IMR-90 (cell line): Measurements from ENCODE around the gene CYREN. TPM values are rescaled to one million over a fixed set of nuclear protein-coding genes. Genes with fewer than 3 reads are reported as not detected.
"Not testable (repeated sequence)": the region's sequence is repeated elsewhere in the genome, so short reads cannot be mapped to it uniquely, and the experiment has no call there.

Experiments
- ATAC-seq: fragments of 200-7000 bp; cut with Tn5 transposase; 2 replicates; pipeline ENCODE4 v1.9.1; 2020; ENCODE audit warnings: low read depth, mild to moderate bottlenecking, moderate library complexity
- BruUV-seq: library from RNA; stranded (reverse); fragments of 400-500 nt; replicated peaks from 2 replicates; lab custom pipeline; 2021; lab: Mats Ljungman, UMichigan
- CTCF ChIA-PET: fragments of 300-600 bp; formaldehyde crosslinking; extraction: SDS; loops from one replicate; lab custom pipeline; 2021; ENCODE audit warnings: antibody characterized with exemption; lab: Yijun Ruan, JAX
- POLR2A ChIA-PET: fragments of 300-600 bp; sonication (Branson Sonifier 250); formaldehyde crosslinking; loops from one replicate; lab custom pipeline; 2022; ENCODE audit warnings: antibody characterized with exemption; ENCODE audit not compliant: unreplicated experiment; lab: Charles Lee
- DNase-seq: peaks from one replicate; pipeline ENCODE4 v3.0.0; 2013
- H2AFZ ChIP-seq: replicated peaks from 2 replicates; pipeline ENCODE3; 2013; ENCODE audit warnings: low read length, mild to moderate bottlenecking; ENCODE audit not compliant: poor library complexity
- H2AK5ac ChIP-seq: 2 replicates; pipeline ENCODE4 v1.6.1; 2013; ENCODE audit warnings: low read depth, low read length, inconsistent platforms
- H2AK9ac ChIP-seq: replicated peaks from 2 replicates; pipeline ENCODE3; 2013; ENCODE audit warnings: mild to moderate bottlenecking, low read depth, low read length, moderate library complexity; ENCODE audit not compliant: poor library complexity
- H2BK120ac ChIP-seq: 2 replicates; pipeline ENCODE4 v1.6.1; 2013; ENCODE audit warnings: low read depth, low read length, inconsistent platforms
- H2BK15ac ChIP-seq: 3 replicates; pipeline ENCODE4 v1.6.1; 2013; ENCODE audit warnings: low read depth, low read length, inconsistent platforms
- H2BK20ac ChIP-seq: 2 replicates; pipeline ENCODE4 v1.6.1; 2013; ENCODE audit warnings: low read depth, mild to moderate bottlenecking, inconsistent platforms, low read length, moderate library complexity
- H2BK5ac ChIP-seq: 2 replicates; pipeline ENCODE4 v1.6.1; 2013; ENCODE audit warnings: mild to moderate bottlenecking, low read depth, low read length, inconsistent platforms; ENCODE audit not compliant: poor library complexity, severe bottlenecking
- H3K14ac ChIP-seq: replicated peaks from 2 replicates; pipeline ENCODE4 v1.6.1; 2013; ENCODE audit warnings: low read depth, low read length, inconsistent platforms
- H3K18ac ChIP-seq: 2 replicates; pipeline ENCODE4 v1.6.1; 2013; ENCODE audit warnings: low read depth, low read length, control low read depth
- H3K23ac ChIP-seq: 2 replicates; pipeline ENCODE4 v1.6.1; 2013; ENCODE audit warnings: low read depth, low read length, inconsistent platforms
- H3K27ac ChIP-seq: 2 replicates; pipeline ENCODE4 v1.5.1; 2013; ENCODE audit warnings: mild to moderate bottlenecking, control low read depth, low read length; ENCODE audit not compliant: insufficient read depth
- H3K27me3 ChIP-seq: 2 replicates; pipeline ENCODE4 v1.6.1; 2013; ENCODE audit warnings: low read length; ENCODE audit not compliant: control insufficient read depth, insufficient read depth
- H3K36me3 ChIP-seq: 2 replicates; pipeline ENCODE4 v1.6.1; 2013; ENCODE audit warnings: low read length, mixed read lengths; ENCODE audit not compliant: control insufficient read depth, insufficient read depth
- H3K4ac ChIP-seq: 2 replicates; pipeline ENCODE4 v1.6.1; 2013; ENCODE audit warnings: low read depth, low read length, inconsistent platforms
- H3K4me1 ChIP-seq: 2 replicates; pipeline ENCODE4 v1.6.1; 2013; ENCODE audit warnings: low read length, mixed read lengths; ENCODE audit not compliant: control insufficient read depth, insufficient read depth
- H3K4me2 ChIP-seq: 2 replicates; pipeline ENCODE4 v1.6.1; 2013; ENCODE audit warnings: low read depth, mild to moderate bottlenecking, control low read depth, low read length, moderate library complexity
- H3K4me3 ChIP-seq: 2 replicates; pipeline ENCODE4 v1.5.1; 2013; ENCODE audit warnings: low read depth, mild to moderate bottlenecking, control low read depth, low read length, moderate library complexity; ENCODE audit not compliant: insufficient read depth
- H3K56ac ChIP-seq: 2 replicates; pipeline ENCODE4 v1.6.1; 2013; ENCODE audit warnings: low read length, inconsistent platforms; ENCODE audit not compliant: insufficient read depth; ENCODE audit errors: extremely low read depth
- H3K79me1 ChIP-seq, 2 experiments: 2 replicates each; pipeline ENCODE4 v1.6.1; 2013; ENCODE audit warnings: low read length in 2 of 2, inconsistent platforms in 1 of 2, low read depth in 1 of 2
- H3K9ac ChIP-seq: 2 replicates; pipeline ENCODE4 v1.6.1; 2013; ENCODE audit warnings: low read depth, low read length, control low read depth
- H3K9me1 ChIP-seq: 2 replicates; pipeline ENCODE4 v1.6.1; 2013; ENCODE audit warnings: low read length, inconsistent platforms; ENCODE audit not compliant: insufficient read depth
- H3K9me3 ChIP-seq: 2 replicates; pipeline ENCODE4 v1.6.1; 2013; ENCODE audit warnings: low read length; ENCODE audit not compliant: control insufficient read depth, insufficient read depth
- H4K20me1 ChIP-seq: 2 replicates; pipeline ENCODE4 v1.6.1; 2013; ENCODE audit warnings: low read length, inconsistent platforms; ENCODE audit not compliant: insufficient read depth
- H4K5ac ChIP-seq: 2 replicates; pipeline ENCODE4 v1.6.1; 2013; ENCODE audit warnings: mild to moderate bottlenecking, low read depth, low read length, control low read depth
- H4K8ac ChIP-seq, 2 experiments: 2 replicates each; pipeline ENCODE4 v1.6.1; 2013; ENCODE audit warnings: low read depth in 2 of 2, low read length in 2 of 2, control low read depth in 1 of 2, inconsistent platforms in 1 of 2
- H4K91ac ChIP-seq: 2 replicates; pipeline ENCODE4 v1.6.1; 2013; ENCODE audit warnings: low read depth, low read length, inconsistent platforms; ENCODE audit not compliant: insufficient read depth
- FOS ChIP-seq: fragments of 150-350 bp; IDR thresholded peaks from 2 replicates; pipeline ENCODE4 v1.6.1; 2016; ENCODE audit warnings: low read depth, low read length
- MXI1 ChIP-seq: IDR thresholded peaks from 2 replicates; pipeline ENCODE4 v1.6.1; 2012; ENCODE audit warnings: low read depth, mild to moderate bottlenecking, low read length, moderate library complexity, borderline replicate concordance
- RCOR1 ChIP-seq: IDR thresholded peaks from 2 replicates; pipeline ENCODE4 v1.6.1; 2012; ENCODE audit warnings: mild to moderate bottlenecking, low read length, improper control_type of control experiment; ENCODE audit not compliant: insufficient replicate concordance
- RFX5 ChIP-seq: IDR thresholded peaks from 2 replicates; pipeline ENCODE4 v1.8.0; 2012; ENCODE audit warnings: low read depth, mild to moderate bottlenecking, low read length, moderate library complexity
- USF2 ChIP-seq: fragments of 150-350 bp; IDR thresholded peaks from 2 replicates; pipeline ENCODE4 v1.6.1; 2017; ENCODE audit warnings: mild to moderate bottlenecking, antibody characterized with exemption, low read length, low read depth
- WGBS, 2 experiments: methylation state at CpG; one replicate each; pipeline versions ENCODE4 v1.1.5 to v1.1.7; 2013; ENCODE audit warnings: missing lambda C conversion rate in 2 of 2; ENCODE audit not compliant: insufficient read length in 1 of 2; ENCODE audit errors: extremely low coverage in 2 of 2; 5-methylcytosine and 5-hydroxymethylcytosine counted together
- dilution Hi-C: fragments of 300-500 bp; cut with HindIII; formaldehyde crosslinking; loops from one replicate; pipeline ENCODE4 v1.14.3; 2018; ENCODE audit warnings: low sequenced_read_pairs; ENCODE audit not compliant: unreplicated experiment
- in situ Hi-C: fragments of 300-500 bp; cut with MboI; formaldehyde crosslinking; loops from 3 replicates; pipeline ENCODE4 v1.14.3; 2019; ENCODE audit warnings: low sequenced_read_pairs, inconsistent platforms, mixed read lengths
- intact Hi-C: fragments of 100-400 bp; cut with micrococcal nuclease; formaldehyde crosslinking; loops from 2 replicates; pipeline ENCODE4 v1.10.0; 2022
- polyA plus RNA-seq, 3 experiments: library from polyadenylated mRNA; depleted of rRNA; stranded (reverse); fragments of >200 nt; gene quantifications; 2 replicates each; pipeline ENCODE4 v1.2.3, GENCODE V29; 2012; ENCODE audit warnings: low replicate concordance in 1 of 3
- total RNA-seq: library from RNA; depleted of rRNA; stranded (reverse); fragments of >200 nt; gene quantifications from 2 replicates; pipeline ENCODE4 v1.2.3, GENCODE V29; 2012

Gene CYREN
- total and polyA plus RNA-seq, 2 of the 4 experiments (the other 2 are of a cell fraction), result 26.5 to 29.2 TPM

GRCh38 chr7:135174941-135175340 is 4.4 kb upstream of the CYREN start:
- H2AK5ac ChIP-seq, result no peak overlapping the region
- no peak overlapping the region for H3K4me3 ChIP-seq
- H4K91ac ChIP-seq, result no peak overlapping the region
- POLR2A ChIA-PET, result interaction anchor here (0.6 kb wide), 1 partner anchor 453 kb away, joined by 3 read pairs; no protein-coding TSS in a partner anchor
- no peak overlapping the region for H3K56ac ChIP-seq
- H2AFZ ChIP-seq, result no peak overlapping the region
- H3K9me3 ChIP-seq, result peaks cover 10% of the 10 kb centered on the region
- H3K27me3 ChIP-seq, result no peaks in the 10 kb centered on the region
- H2AK9ac ChIP-seq, result no peak overlapping the region
- no peaks in the 10 kb centered on the region for H3K9me1 ChIP-seq
- H4K20me1 ChIP-seq, result no peaks in the 10 kb centered on the region
- H3K36me3 ChIP-seq, result 0 out of 2 replicates have a peak, but pooled peaks cover 2% of the 10 kb centered on the region
- H3K23ac ChIP-seq, result no peak overlapping the region
- no peak overlapping the region for H2BK20ac ChIP-seq
- H4K5ac ChIP-seq, result no peak overlapping the region
- no peak overlapping the region for H4K8ac ChIP-seq
- TF ChIP-seq USF2 (no peak), FOS (no peak), RFX5 (no peak), MXI1 (no peak), RCOR1 (no peak)
- no peaks in the 10 kb centered on the region for H3K4me1 ChIP-seq
- dilution Hi-C loops, result no loop called here
- H3K18ac ChIP-seq, result no peak overlapping the region
- H3K9ac ChIP-seq, result no peak overlapping the region
- BruUV-seq, result no TSS peak
- H3K79me1 ChIP-seq, result peaks cover under 1 to 1% of the 10 kb centered on the region in 2 experiments; a peak in 1 of 4 replicates
- no peak overlapping the region for H3K14ac ChIP-seq
- DNase-seq, result no peak
- no peak overlapping the region for H3K4ac ChIP-seq
- intact Hi-C loops, result no loop called here
- in situ Hi-C loops, result no loop called here
- H2BK120ac ChIP-seq, result no peak overlapping the region
- no peak for ATAC-seq
- H2BK15ac ChIP-seq, result no peak overlapping the region
- no peak overlapping the region for H2BK5ac ChIP-seq
- WGBS, 2 experiments, result no CpG with 5 or more reads among the region's 7 CpGs
- no peak overlapping the region for H3K4me2 ChIP-seq
- no peak overlapping the region for H3K27ac ChIP-seq
- CTCF ChIA-PET, result no interaction called here

- H3K27ac ChIP-seq, H2BK15ac ChIP-seq, H3K4me1 ChIP-seq, H3K4me3 ChIP-seq, H3K4ac ChIP-seq, BruUV-seq, H2BK5ac ChIP-seq, dilution Hi-C loops, H3K56ac ChIP-seq, H3K27me3 ChIP-seq, POLR2A ChIA-PET, DNase-seq, H3K14ac ChIP-seq, H4K8ac ChIP-seq, H4K20me1 ChIP-seq, ATAC-seq, H4K91ac ChIP-seq, H2AK9ac ChIP-seq, intact Hi-C loops, H2AK5ac ChIP-seq, H3K23ac ChIP-seq, H3K36me3 ChIP-seq, H3K9me1 ChIP-seq, in situ Hi-C loops, H3K9ac ChIP-seq, H3K9me3 ChIP-seq, H2BK20ac ChIP-seq, H3K4me2 ChIP-seq, H4K5ac ChIP-seq, H2AFZ ChIP-seq, H2BK120ac ChIP-seq, H3K18ac ChIP-seq: not testable (repeated sequence)
- CTCF ChIA-PET, result interaction anchor here (0.6 kb wide), 1 partner anchor 63 kb away, joined by 3 read pairs; no protein-coding TSS in a partner anchor
- peaks cover 11 to 12% of the 10 kb centered on the region in 2 experiments; a peak in 3 of 4 replicates for H3K79me1 ChIP-seq
- WGBS, 2 experiments, result no CpG with 5 or more reads among the region's 4 CpGs
Measured at GRCh38 chr7:135173916-135174315, 3.4 kb upstream of the CYREN start.
